ENCODE measurements around the gene SUMF1. TPM values are rescaled to one million over a fixed set of nuclear protein-coding genes. Genes with fewer than 3 reads are reported as not detected.

The SUMF1 gene
- total RNA-seq, 4 donors from 2014 or later = 15.7 to 28.9 (median 26.8) TPM

GRCh38 chr3:4336850-4337546 lies 130.1 kb downstream of the SUMF1 start:
- Histone ChIP-seq H3K36me3 (no peaks in the 10 kb centered on the region), H3K4me3 (no peak overlapping the region), H3K4me1 (no peaks in the 10 kb centered on the region), H3K27me3 (no peaks in the 10 kb centered on the region), H3K9me3 (no peaks in the 10 kb centered on the region), H3K27ac (no peak overlapping the region)
- TF ChIP-seq POLR2A (IDR thresholded peaks at IDR 0.05) (no peak), CTCF (IDR thresholded peaks at IDR 0.05) (no peak)
- DNase-seq = no peak

GRCh38 chr3:4335840-4336562 lies 131.1 kb downstream of the SUMF1 start:
- H3K36me3 ChIP-seq = no peaks in the 10 kb centered on the region
- no peak for DNase-seq
- no peaks in the 10 kb centered on the region for H3K27me3 ChIP-seq
- no peak overlapping the region for H3K27ac ChIP-seq
- TF ChIP-seq CTCF (IDR thresholded peaks at IDR 0.05) (no peak), POLR2A (IDR thresholded peaks at IDR 0.05) (no peak)
- no peaks in the 10 kb centered on the region for H3K4me1 ChIP-seq
- no peaks in the 10 kb centered on the region for H3K9me3 ChIP-seq
- no peak overlapping the region for H3K4me3 ChIP-seq

- no peak for TF ChIP-seq CTCF (IDR thresholded peaks at IDR 0.05)
- Histone ChIP-seq H3K4me3 (no peak overlapping the region), H3K36me3 (no peaks in the 10 kb centered on the region), H3K4me1 (no peaks in the 10 kb centered on the region), H3K9me3 (no peaks in the 10 kb centered on the region), H3K27ac (no peak overlapping the region), H3K27me3 (no peaks in the 10 kb centered on the region)
- no peak for DNase-seq
These were observed 132.5 kb downstream of the SUMF1 start for GRCh38 chr3:4334548-4334947.

GRCh38 chr3:4332991-4333390 lies 134.1 kb downstream of the SUMF1 start:
- DNase-seq = no peak
- H3K4me3 ChIP-seq = no peak overlapping the region
- H3K36me3 ChIP-seq = no peaks in the 10 kb centered on the region
- TF ChIP-seq POLR2A (IDR thresholded peaks at IDR 0.05) (no peak), CTCF (IDR thresholded peaks at IDR 0.05) (no peak)
- no peak overlapping the region for H3K27ac ChIP-seq
- no peaks in the 10 kb centered on the region for H3K9me3 ChIP-seq
- H3K4me1 ChIP-seq = no peaks in the 10 kb centered on the region
- no peaks in the 10 kb centered on the region for H3K27me3 ChIP-seq

- Histone ChIP-seq H3K27me3 (no peaks in the 10 kb centered on the region), H3K4me3 (no peak overlapping the region), H3K4me1 (no peaks in the 10 kb centered on the region), H3K9me3 (no peaks in the 10 kb centered on the region), H3K36me3 (no peaks in the 10 kb centered on the region), H3K27ac (no peak overlapping the region)
- no peak for TF ChIP-seq POLR2A (IDR thresholded peaks at IDR 0.05)
- no peak for TF ChIP-seq CTCF (IDR thresholded peaks at IDR 0.05)
- DNase-seq = no peak
These were observed 134.5 kb downstream of the SUMF1 start for GRCh38 chr3:4332574-4332973.
